ENCODE data around the gene DCLK1. TPM values are rescaled to one million over a fixed set of nuclear protein-coding genes. Genes with fewer than 3 reads are reported as not detected.

The DCLK1 gene
- total RNA-seq, 1 experiment from 2014 or later: 36.2 TPM

DNA sequence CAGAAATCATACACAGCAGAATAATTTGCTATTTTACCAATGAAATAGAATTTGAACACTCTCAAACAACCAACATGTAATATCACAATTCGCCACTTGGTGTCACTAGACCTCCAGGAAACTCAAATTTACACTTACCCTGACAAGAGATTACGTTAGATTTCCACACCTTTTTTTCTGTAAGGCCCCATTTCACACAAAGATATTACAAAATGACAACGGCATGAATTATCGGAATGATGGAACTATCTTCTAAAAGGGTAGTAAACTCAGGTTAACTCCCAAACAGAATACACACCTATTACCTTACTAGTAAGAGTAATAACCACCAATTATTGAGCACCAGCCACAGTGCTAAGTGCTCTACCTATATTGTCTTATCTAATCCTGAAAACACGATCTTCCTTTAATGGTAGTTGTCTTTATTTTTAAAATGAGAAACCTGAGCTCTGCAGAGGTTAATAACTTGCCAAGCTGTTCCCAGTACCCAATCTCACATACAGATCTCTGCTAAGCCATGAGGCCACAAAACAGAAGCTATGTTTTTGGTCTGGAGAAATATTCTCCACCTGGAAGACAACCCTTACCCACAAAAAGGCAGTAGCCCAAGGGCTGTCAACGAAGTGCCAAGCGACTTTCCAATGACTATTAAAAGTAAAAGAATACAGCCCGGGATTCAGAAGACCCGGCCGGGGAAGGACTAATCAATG lies 152.4 kb downstream of the DCLK1 start:
- H2BK120ac ChIP-seq (ENCODE audit: low read depth, low read length, poor library complexity, severe bottlenecking): no peak overlapping the region

More for the DNA sequence above, 152.4 kb downstream of the DCLK1 start:
- no peak overlapping the region for H3T11ph ChIP-seq (ENCODE audit: low read length)
- peaks cover 4% of the 10 kb centered on the region for H3K9me3 ChIP-seq (ENCODE audit: control insufficient read depth, low read depth, low read length)
- Mint-ChIP-seq H3K36me3 (ENCODE audit: insufficient read depth in 1 of 3, low read depth in 3 of 3) (peaks cover 22 to 48% (median 23%) of the 10 kb centered on the region in 3 experiments), H3K4me1 (peaks cover 12 to 15% of the 10 kb centered on the region in 2 experiments), H3K27ac (peak overlapping the region in 1 of 3 experiments; percentile 11; a peak in 1 of 7 replicates), H3K4me3 (no peak overlapping the region), H3K9me3 (peaks cover 35% of the 10 kb centered on the region in 2 experiments), H3K27me3 (ENCODE audit: low read depth) (no peaks in the 10 kb centered on the region)
- H2AFZ ChIP-seq (ENCODE audit: low read length): no peak overlapping the region
- no peak overlapping the region for H2BK5ac ChIP-seq (ENCODE audit: insufficient read length, low read length)
- H2AK5ac ChIP-seq (ENCODE audit: insufficient read length, low read length): no peak overlapping the region
- H2BK12ac ChIP-seq (ENCODE audit: insufficient read length, low read depth, low read length): no peak overlapping the region
- no CpG with 5 or more reads among the region's 10 CpGs for WGBS (ENCODE audit: extremely low coverage, insufficient read length, low lambda C conversion rate)
- no peak overlapping the region for H3K14ac ChIP-seq (ENCODE audit: insufficient read depth, low read length)
- no peaks in the 10 kb centered on the region for H3K23me2 ChIP-seq (ENCODE audit: insufficient read length, low read depth, low read length, poor library complexity, severe bottlenecking)
- H4K20me1 ChIP-seq (ENCODE audit: control insufficient read depth, insufficient read depth, insufficient read length): no peaks in the 10 kb centered on the region
- no peak overlapping the region for H2BK15ac ChIP-seq (ENCODE audit: low read depth, low read length)
- H3K23ac ChIP-seq (ENCODE audit: insufficient read length, low read depth, low read length): no peak overlapping the region
- H3K18ac ChIP-seq (ENCODE audit: insufficient read length, low read depth, low read length): no peak overlapping the region
- H3K56ac ChIP-seq (ENCODE audit: insufficient read length, low read depth, low read length): no peak overlapping the region
- no peak overlapping the region for H3K4me2 ChIP-seq (ENCODE audit: insufficient read depth, insufficient read length, low read length)
- no peak overlapping the region for H2BK20ac ChIP-seq (ENCODE audit: low read depth, low read length, poor library complexity, severe bottlenecking)
- no peak overlapping the region for H3K9ac ChIP-seq (ENCODE audit: extremely low read depth, insufficient read length, low read length)
- no peak overlapping the region for H4K5ac ChIP-seq (ENCODE audit: insufficient read length, low read depth, low read length)
- H4K91ac ChIP-seq (ENCODE audit: insufficient read length, low read depth, low read length): no peak overlapping the region
- H4K8ac ChIP-seq (replicated peaks; ENCODE audit: insufficient read length, low read depth, low read length): no peak overlapping the region
- no peaks in the 10 kb centered on the region for H3K27me3 ChIP-seq (ENCODE audit: insufficient read depth, low read length)
- no peak overlapping the region for H3K27ac ChIP-seq (ENCODE audit: insufficient read length, low read depth, low read length)
- no peak for DNase-seq
- no peaks in the 10 kb centered on the region for H3K4me1 ChIP-seq (ENCODE audit: insufficient read depth, low read length)
- TF ChIP-seq, protein P1, sequence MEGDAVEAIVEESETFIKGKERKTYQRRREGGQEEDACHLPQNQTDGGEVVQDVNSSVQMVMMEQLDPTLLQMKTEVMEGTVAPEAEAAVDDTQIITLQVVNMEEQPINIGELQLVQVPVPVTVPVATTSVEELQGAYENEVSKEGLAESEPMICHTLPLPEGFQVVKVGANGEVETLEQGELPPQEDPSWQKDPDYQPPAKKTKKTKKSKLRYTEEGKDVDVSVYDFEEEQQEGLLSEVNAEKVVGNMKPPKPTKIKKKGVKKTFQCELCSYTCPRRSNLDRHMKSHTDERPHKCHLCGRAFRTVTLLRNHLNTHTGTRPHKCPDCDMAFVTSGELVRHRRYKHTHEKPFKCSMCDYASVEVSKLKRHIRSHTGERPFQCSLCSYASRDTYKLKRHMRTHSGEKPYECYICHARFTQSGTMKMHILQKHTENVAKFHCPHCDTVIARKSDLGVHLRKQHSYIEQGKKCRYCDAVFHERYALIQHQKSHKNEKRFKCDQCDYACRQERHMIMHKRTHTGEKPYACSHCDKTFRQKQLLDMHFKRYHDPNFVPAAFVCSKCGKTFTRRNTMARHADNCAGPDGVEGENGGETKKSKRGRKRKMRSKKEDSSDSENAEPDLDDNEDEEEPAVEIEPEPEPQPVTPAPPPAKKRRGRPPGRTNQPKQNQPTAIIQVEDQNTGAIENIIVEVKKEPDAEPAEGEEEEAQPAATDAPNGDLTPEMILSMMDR (conservative IDR thresholded peaks at IDR 0.05): peak; percentile 89
- H3K79me1 ChIP-seq (ENCODE audit: insufficient read depth, low read depth, low read length, poor library complexity, severe bottlenecking): no peaks in the 10 kb centered on the region
- H3K4ac ChIP-seq (ENCODE audit: low read depth, low read length): no peak overlapping the region
- H3K79me2 ChIP-seq (ENCODE audit: insufficient read depth, low read length): no peaks in the 10 kb centered on the region
